ENCODE measurements around the gene CHST13.

The CHST13 gene

DNA sequence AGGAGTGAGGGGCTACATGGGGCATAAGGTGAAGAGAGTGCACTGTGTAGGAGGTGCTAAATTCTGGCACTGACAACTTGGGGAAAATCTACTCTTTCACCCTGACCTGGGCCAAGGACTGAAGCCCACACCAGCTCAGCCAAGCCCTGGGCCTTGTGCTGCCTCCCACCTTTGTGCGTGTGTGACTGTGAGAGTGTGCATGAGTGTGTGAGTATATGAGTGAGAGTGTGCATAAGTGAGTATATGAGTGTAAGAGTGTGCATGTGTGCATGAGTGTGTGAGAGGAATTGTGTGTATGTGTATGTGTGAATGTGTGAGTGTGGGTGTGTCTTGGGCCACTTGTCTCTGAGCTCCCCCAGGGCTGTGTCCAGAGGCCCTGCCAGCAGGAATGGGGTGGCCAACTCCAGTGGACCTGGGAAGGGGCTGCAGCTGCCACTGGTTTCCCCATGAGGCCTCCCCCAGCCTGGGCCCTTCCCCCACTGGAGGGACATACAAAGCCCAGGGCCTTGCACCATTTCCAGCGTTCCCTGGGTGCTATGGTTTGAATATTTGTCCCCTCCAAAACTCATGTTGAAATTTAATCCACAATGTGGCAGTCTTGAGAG is 19.6 kb downstream of the CHST13 start:
- DNase-seq: no peak

DNA sequence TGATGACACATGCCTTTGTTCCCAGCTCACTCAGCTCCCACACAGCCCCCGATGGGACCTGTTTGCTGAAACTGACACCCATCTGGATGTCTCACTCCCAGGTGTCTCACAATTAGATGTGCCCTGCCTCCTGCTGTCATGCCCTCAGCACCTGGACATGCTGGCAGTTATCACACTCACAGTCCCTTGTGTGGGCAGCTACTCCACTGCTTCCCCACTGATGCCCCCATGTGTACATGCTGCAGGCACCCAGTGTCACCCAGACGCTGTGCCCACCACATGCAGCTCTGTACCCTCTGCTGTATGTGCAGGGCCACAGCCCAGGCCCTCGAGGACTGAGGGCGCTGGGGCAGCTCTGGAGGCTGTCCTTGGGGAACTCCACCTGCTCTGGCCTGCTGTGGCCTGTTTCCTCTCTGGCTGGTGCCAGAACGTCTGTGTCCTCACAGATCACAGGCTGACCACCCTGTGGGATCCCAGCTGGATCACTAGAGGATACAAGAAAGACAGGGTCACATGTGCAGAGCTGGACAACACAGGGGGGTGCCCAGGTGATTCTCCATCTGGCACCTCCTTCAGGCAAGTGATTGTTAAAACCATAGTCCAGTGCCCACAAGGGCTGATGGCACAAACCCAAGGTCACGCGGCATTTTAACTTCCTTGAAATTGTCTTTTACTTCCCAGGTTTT is 20.8 kb downstream of the CHST13 start:
- DNase-seq: peak; percentile 63

DNA sequence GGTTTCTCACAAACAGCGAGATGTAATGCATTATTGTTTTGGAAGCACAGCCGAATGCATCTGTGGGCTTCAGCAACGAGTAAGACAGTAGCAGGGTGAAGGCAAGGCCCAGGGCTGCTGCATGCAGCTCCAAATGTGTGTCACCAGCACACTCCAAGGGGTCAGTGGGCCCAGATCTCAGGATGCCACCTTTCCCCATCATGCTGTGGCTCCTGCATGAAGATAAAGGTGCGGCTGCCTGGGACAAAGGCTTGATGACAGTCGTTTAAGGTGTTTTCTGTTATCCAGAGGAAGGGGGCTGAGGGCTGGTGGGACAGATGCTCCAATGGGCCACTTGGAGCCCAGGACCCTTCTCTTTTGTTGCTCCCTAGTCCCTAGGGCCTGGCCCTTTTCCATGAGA is 21.6 kb downstream of the CHST13 start:
- no peak for DNase-seq

DNA sequence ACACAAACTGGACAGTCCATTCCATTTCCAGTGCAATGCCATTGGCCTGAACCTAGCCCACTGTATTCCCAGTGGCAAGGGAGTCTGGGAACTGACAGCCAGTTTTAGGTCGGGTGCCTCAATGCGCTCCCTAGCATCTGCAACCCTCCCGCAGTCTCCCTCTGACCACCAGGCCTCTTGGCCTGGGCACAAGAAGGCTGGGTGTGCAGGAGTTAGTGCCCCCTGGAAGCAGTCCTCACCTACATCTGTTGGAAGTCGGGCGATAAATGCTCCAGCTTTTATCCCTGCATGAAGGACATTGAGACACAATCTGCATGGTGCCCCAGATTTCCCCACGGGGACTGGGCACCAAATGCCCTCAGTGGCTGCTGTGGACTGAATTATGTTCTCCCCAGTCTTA is 22.1 kb downstream of the CHST13 start:
- no peak for DNase-seq

DNA sequence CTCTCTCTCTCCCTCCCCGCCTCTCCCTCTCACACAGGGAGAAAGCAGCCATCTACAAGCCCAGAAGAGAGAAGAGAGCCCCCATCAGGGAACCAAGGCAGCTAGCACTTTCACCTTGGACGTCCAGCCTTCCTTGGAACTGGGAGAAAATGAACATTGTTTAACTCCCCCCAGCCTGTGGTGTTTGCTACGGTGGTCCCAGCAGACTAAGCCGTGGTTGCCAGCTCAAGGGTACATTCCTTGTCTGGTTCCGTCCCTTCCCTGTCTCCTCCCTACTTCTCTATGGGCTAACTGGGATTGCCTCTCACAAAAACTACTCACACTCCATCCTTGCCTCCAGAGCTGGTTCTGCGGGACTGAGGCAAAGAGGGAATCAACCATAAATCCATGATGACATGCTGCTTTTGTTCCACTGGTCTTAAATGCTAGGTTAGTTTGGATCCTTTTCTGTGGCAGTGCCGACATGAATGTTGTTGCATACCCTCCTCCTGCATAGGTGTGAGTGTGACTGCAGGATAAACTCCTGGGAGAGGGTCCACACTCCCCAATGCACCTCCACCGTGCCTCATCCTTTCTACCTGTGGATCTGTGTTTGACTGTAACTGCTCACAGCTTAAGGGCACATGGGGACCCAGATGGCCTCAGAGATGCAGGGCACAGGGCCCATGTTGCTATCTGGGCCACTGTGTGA is 22.7 kb downstream of the CHST13 start:
- DNase-seq: no peak

DNA sequence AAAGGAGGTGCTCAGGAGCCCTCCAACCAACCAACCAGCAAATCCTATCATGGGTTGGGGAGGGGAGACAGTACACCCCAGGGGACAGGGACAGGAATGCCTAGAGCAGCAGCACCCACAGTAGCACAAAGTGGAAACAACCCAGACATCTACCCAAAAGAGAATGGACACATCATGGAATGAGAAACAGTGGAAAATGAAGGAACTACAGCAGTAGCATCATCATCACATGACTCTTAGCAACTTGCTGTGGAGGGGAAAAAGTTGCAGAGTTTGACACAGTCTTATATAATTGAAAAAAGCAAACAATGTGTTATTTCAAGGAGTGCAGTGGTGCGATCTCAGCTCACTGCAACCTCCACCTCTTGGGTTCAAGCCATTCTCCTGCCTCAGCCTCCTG is 23.8 kb downstream of the CHST13 start:
- DNase-seq: no peak

DNA sequence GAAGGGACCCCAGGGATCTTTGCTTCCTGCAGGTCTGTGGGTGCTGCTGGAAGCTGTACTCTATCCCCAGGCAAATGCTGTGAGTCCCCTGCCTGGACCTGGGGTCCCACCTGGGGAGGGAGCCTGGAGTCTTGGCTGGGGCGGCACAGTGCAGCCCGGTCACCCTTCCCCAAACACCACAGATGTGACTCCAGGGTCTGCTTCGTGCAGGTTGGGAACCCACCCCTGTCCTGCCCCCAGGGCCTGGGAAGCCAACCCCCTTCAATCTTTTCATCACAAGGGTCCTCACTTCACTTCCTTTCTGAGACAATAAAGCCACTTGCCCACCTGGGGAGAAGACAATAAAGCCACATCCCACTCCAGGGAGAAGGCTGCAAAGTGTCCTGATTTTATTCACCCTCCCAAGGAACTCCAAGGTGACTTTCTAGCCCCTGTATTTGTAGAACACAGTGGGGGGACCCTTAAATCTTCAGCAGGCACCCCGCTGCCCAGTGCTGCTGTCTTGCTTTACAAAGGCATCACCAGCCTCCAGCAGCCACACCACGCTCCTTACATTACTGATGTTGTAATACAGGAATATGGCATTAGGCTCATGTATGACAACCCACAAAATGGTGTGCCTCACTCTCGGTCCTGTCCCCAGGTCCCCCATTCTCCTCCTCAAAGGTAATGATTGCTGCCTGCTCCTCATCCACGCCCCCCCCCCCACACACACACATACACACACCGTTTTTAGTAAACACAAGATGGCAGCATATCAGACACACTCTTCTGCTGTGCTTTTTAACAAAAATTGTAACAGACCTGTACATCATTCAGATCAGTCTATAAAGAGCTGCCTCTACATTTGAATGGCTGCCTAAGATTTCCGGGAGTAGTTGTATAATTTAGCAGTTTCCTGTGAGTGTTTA is 24.9 kb downstream of the CHST13 start:
- DNase-seq: no peak

DNA sequence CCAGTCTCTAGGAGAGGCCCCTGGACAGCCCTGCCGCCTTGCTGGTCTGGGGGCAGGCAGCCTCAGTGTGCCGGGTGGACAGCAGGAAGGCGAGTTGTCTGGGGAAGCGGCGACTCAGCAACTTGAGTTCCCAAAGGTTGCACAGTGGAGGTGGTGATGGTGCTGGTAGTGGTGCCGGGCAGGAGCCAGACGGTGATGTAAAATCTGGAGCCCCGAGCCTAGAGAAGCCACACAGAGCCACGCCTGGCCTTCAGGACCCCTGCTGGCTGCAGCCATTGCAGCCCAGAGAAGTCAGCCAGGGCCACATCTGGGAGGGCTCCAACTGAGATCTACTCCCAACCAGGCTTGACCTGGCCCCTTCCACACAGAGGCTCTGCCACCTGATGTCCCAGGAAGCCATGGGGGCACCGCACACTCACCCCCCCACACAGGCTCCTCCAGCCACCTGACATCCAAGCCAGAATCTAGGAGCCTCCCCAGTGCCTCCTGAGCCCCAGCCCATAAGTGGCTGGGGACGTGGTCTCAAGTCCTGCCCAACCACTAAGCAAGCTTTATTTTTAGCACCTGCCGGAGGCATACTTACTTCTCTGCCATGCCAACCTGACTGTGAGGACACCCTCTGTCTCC is 26.0 kb downstream of the CHST13 start:
- DNase-seq: no peak

DNA sequence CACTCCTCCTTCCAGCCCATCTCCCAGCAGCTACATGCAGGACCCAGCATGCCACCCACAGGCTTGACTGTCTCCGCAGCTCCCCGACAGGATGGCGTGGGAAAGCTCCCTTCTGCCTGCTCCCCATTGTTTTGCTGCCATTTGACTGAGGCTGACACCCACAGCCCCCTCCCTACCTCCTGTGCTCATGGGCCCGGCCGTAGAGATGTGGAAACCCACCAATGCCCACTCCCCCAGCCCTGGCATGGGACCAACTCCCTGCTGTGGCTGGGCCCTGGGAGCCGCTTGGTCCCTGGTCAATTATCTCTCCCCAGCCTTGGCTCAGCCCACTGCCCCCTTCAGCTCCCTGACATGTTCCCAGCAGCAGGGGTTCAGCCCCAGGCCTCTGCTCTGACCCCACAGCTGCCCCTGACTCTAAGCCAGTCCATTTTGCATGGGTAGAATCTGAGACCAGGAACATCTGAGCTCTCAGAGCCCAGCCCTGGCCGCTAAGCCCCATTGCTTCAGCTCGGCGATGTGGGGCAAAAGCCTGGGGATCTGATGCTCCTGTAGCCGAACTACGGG is 26.6 kb downstream of the CHST13 start:
- DNase-seq: no peak

DNA sequence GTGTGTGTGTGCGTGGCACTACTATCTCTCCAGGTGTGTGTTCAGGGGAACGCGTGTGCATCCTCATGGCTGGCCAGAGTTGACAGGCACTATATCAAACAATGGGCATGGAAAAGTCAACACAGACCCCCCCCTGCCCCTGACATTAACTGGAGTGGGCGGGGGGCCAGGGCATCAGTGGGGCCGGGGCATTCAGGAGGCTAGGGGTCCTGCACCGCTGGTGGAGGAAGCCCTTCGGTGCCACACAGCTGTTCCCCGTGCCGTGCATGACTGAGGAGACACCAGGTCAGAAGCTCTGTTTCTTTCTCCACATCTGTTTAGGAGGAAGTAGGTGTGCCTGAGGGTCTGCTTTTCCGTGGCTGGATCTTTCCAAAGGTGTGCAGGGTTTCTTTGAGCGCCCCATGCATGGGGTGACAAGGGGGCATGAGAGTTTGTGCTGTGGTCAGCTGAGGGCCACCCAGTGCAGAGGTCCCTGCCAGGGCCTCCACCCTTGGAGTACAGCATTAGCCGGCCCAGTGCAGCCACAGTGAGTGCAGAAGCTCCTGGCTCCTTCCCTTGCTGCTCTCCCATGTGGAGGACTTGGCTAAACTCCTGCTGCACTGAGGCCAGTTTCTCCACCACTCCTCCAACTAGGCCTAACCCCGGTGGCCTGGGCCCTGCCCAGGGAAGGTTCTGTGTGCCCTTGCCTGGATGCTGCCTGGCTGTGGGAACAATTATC is 27.3 kb downstream of the CHST13 start:
- DNase-seq: no peak

DNA sequence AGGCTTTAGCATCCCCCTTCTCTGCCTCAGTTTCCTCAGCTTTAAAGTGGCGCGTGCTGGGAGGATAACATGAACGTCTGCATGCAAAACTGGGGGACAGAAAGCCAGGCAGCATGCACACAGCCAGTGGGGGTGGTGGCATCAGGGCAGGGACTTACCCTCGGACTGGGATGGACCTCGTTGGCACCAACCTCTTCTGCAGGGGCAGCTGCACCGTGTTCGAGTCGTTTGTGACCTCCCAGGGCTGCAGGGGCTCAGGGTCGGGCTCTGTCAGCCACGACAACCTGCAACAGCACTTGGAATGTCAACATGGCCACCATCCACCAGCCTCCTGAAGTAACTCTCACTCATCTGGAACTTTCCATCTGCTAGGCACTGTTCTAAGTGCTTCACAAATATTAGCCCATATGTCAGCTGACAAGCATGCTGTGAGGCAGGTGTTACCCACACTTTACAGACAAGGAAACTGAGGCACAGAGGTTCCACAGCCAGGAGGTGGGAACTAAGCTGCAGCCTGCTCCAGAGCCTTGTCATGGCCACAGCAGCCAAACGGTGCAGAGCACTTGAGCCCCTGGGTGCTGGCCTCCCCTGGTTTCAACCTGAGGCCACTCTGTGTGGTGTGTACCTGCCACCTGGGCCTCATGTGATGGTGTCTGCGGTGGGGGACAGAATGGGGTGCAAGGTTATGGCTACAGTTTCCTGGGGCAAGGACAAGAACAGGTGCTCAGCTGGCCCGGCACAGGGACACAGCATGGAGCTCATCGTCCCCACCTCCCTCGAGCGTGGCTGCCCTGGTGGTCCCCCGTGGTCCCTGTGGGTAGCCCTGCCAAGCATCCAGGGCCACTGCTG is 28.1 kb downstream of the CHST13 start:
- no peak for DNase-seq

DNA sequence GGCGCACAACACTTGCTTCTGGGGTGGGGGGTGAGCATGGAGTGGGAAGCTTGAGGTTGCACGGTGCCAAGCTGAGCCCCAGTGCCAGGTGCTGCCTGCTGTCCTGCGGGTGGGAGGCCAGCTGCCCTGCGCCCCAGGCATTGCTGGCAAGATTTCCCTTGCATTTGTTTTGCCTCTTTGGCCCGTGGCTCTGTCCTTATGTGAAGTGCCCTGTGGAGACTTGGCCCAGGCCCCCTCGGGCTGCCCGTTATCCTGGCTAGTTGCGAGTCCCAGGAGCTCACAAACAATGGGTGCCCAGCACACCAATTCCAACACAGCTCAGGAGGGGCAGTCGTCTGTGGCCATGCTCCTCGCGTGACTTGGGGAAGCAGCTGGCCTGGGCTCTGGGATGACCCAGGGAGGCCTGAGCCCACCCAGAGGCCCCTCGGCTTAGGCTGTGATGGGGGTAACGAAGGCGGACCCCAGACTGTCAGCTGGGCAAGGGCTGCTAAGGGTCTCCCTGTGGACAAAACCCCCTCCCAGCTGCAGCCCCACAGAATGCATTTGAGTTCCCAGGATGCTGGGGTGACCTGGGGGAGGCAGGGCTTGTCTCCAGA is 28.8 kb downstream of the CHST13 start:
- DNase-seq: no peak

DNA sequence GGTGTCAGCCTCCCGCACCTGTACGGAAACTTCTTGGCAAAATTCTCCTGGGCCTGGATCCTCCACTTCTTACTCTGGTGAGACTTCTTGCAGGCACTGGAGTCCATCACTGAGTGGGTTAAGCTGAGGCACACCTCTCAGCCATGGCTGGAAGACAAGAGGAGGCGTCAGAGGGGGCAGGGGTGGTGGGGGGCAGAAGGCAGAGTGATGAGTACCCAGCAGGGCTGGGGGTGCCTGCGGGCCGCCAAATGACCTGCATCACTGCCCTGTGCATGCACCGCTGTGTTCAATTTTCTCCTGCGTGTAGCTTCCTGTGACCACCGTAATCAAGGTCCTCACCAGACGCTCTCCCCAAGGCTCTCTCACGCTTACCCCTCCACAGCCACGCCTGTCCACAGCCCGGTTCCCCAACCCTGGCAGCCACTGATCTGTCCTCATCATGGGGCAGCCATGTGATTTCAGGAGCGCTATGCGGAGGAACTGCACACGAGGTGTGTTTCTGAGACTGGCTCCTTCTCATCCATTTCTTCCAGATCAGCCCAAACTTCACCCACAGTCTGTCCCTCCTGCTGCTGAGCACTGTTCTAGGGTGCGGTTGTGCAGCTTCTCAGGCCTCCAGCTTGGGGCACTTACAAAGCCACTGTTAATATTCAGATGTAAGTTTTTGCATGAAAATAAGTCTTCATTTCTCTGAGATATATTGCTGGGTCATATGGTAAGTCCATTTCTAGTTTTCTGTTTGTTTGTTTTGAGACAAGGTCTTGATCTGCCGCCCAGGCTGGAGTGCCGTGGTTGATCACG is 29.5 kb downstream of the CHST13 start:
- no peak for DNase-seq

DNA sequence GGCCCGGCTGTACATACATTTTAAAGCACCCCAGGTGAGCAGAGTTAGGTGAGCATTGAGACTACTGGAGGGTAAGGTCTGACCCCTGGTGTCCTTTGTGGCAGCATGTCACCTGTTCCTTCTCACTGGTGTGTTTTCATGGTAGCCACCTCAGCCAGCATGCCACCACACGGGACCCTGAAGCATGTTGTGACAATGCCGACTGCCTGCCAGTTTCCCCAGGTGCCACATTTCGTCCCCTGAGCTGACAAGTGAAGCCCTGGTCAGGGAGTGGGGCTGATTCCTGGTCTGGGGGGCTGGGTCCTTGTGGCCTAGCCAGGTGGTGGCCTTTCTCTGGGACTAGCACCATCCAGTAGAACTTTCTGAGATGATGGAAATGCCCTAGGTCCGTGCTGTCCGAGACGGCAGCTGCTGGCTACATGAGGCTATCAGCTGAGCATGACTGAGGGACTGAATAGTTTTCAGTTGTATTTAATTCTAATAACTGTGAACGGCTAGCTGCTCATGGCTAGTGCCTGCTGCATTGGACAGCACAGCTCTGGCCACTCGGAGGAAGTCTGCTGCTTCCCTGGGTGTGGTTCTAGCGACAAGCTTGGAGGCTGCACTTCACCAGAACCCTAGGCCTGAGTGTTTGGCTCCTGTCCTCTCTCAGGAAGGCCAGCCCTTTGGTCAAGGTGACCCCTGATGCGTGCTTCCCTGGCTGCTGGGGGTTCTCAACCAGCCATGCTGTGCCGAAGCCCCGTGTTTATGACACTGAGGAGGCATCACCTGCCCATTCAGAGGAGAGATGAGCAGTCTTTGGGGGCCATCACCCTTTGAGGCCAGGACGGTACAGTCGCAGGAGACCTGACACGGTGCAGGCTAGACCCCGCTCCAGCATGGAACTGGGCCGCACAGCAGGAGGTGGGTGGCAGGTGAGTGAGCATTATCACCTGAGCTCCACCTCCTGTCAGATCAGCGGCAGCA is 30.9 kb downstream of the CHST13 start:
- no peak for DNase-seq

DNA sequence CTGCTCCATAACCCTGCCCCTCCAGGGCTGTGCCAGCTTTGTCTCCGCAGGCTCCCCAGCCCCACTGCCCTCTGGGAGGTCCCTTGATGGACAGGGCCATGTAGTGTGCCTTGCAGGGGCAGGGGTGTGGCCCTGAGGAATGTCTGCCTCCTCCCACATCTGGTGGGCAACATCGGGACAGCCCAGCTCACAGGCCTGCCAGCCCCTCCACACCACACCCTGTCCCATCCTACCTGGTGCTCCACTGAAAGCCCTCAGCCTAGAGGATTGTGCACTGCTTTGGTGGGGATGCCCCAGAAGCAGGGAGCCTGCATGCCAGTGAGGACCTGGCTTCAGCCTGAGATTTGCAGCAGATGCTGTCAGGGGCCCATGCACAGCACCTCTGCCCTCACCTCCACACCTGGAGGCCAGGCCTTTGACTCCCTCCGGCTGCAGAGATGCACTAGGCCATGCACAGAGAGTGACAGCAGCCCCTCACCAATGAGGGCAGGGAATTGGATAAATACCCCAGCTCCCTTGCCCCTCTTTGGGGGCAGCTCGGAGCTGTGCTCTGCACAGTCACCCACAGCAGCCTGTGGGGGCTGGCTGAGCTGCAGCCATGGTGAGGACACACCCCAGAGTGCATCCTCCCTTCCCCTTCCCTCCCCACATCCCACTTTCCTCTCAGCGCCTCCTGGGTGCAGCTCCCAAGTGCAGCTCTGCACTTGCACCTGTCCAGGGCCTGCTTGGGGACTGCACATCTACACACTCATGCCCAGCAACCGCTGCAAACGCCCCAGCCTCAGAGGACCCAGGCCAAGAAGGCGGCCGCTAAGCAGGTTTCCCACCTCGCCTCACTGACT is 32.1 kb downstream of the CHST13 start:
- no peak for DNase-seq

DNA sequence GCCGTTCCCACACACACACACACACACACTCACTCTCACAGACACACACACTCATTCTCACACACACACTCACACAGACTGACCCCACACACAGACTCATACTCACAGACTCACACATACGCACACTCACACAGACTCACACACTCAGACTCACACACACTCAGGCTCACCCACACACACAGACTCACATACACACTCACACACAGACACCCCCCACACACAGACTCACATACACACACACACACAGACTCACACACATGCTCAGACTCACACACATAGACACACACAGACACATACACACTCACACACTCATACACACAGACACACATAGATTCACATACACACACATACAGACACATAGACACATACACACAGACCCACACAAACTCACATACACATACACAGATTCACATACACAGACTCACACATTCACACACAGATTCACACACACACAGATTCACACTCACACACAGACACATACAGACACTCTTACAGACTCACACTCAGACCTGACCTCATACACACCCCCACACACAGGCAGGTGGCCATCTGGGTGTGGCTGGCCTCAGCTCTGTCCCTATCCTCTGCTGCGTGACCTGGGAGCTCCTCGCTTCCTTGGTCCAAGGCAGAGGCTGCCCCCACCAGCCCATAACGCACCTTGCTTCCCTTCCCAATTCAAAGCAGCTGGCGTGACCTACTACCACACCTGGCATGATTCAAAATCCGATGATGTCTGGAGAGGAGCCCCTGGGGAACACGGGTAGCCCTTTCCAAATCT is 32.9 kb downstream of the CHST13 start:
- no peak for DNase-seq

DNA sequence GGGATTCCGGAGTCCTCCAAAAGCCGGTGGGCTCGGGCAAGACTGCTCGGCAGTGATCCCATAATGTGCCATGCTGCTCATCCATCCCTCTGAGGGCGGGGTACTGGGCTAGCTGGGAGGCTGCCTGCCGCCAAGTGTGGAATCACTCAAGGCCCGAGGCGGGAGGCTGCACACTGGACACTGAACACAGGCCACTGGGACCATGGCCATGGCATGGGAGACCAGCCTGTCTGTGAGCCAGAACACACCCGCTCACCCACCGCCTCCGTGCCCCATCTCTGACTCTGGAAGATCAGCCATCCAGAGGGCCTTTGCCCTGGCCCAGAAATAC is 33.4 kb downstream of the CHST13 start:
- no peak for DNase-seq

Data from NCI-H2171 (cell line).